ENCODE data around the gene OAS2.

The OAS2 gene

GRCh38 chr12:113060336-113060960 is 82.1 kb downstream of the OAS2 start:
- DNase-seq = no peak

- DNase-seq = no peak
These were observed 82.9 kb downstream of the OAS2 start for GRCh38 chr12:113061061-113061694.
